K562 (cell line): ENCODE data around the gene RESF1. TPM values are rescaled to one million over a fixed set of nuclear protein-coding genes. Genes with fewer than 3 reads are reported as not detected.
A peak's percentile ranks its signal among the peaks of the same experiment; 100 is the strongest.

ENCODE experiments used
- C11orf30 ChIP-seq: fragments of 450-650 bp; IDR thresholded peaks from 2 replicates; pipeline ENCODE4 v1.6.1; 2016; ENCODE audit warnings: low read depth, mild to moderate bottlenecking
- FOS ChIP-seq: IDR thresholded peaks from 3 replicates; pipeline ENCODE4 v1.6.1; 2011; ENCODE audit not compliant: insufficient read length; ENCODE audit errors: extremely low read depth
- HCFC1 ChIP-seq: IDR thresholded peaks from 2 replicates; pipeline ENCODE4 v1.6.1; 2012; ENCODE audit warnings: low read depth, low read length, improper control_type of control experiment
- HLTF ChIP-seq: fragments of 450-650 bp; IDR thresholded peaks from 2 replicates; pipeline ENCODE4 v1.6.1; 2016
- JUN ChIP-seq, 2 experiments: sonication (generic) in 1 of 2; formaldehyde crosslinking in 1 of 2; IDR thresholded peaks; 2 replicates each; pipeline versions ENCODE4 v1.6.1 to v1.8.0; 2012 to 2022; ENCODE audit warnings: borderline replicate concordance in 2 of 2, mild to moderate bottlenecking in 2 of 2, improper control_type of control experiment in 1 of 2, low read depth in 1 of 2, low read length in 1 of 2, missing genetic modification reagents in 1 of 2
- NR2C1 ChIP-seq, 2 experiments: fragments of 450-650 bp; IDR thresholded peaks; 2 replicates each; pipeline ENCODE4 v1.6.1; 2017; ENCODE audit warnings: mild to moderate bottlenecking in 2 of 2, antibody characterized with exemption in 1 of 2, inconsistent platforms in 1 of 2, missing compliant biosample characterization in 1 of 2, missing genetic modification characterization in 1 of 2
- PML ChIP-seq: IDR thresholded peaks from 2 replicates; pipeline ENCODE4 v1.6.1; 2012; ENCODE audit warnings: low read length, inconsistent platforms
- RCOR1 ChIP-seq, 2 experiments: IDR thresholded peaks; 2 replicates each; pipeline ENCODE4 v1.6.1; 2012; ENCODE audit warnings: low read depth in 2 of 2, low read length in 2 of 2, borderline replicate concordance in 1 of 2, improper control_type of control experiment in 1 of 2
- SP1 ChIP-seq: sonication (generic); formaldehyde crosslinking; IDR thresholded peaks from 2 replicates; pipeline ENCODE4 v1.8.1; 2022; ENCODE audit warnings: mild to moderate bottlenecking, missing genetic modification reagents
- SP2 ChIP-seq: IDR thresholded peaks from 2 replicates; pipeline ENCODE4 v1.6.1; 2011; ENCODE audit warnings: mild to moderate bottlenecking, low read depth, low read length, moderate library complexity; ENCODE audit not compliant: poor library complexity, severe bottlenecking; ENCODE audit errors: extremely low read depth
- SREBF2 ChIP-seq: sonication (generic); formaldehyde crosslinking; IDR thresholded peaks from 2 replicates; pipeline ENCODE4 v1.4.0; 2020; ENCODE audit warnings: mild to moderate bottlenecking, missing genetic modification reagents
- SRSF1 ChIP-seq: fragments of 200-400 bp; formaldehyde crosslinking; IDR thresholded peaks from 2 replicates; pipeline ENCODE4 v1.6.1; 2017; ENCODE audit warnings: mild to moderate bottlenecking, low read depth, low read length, moderate library complexity
- TARDBP ChIP-seq: fragments of 450-650 bp; IDR thresholded peaks from 2 replicates; pipeline ENCODE4 v1.6.1; 2016
- TFAM ChIP-seq: fragments of 250-450 bp; sonication (Bioruptor Pico); conservative IDR thresholded peaks from 2 replicates; pipeline ENCODE4 v1.5.0; 2021; ENCODE audit warnings: mild to moderate bottlenecking, moderate library complexity
- ZNF507 ChIP-seq: conservative IDR thresholded peaks from 2 replicates; pipeline ENCODE4 v1.6.1; 2017; ENCODE audit warnings: missing genetic modification characterization, missing compliant biosample characterization
- ZNF77 ChIP-seq: fragments of 250-450 bp; sonication (Bioruptor Pico); IDR thresholded peaks from 2 replicates; pipeline ENCODE4 v1.5.0; 2020
- ZNF778 ChIP-seq: fragments of 450-650 bp; formaldehyde crosslinking; IDR thresholded peaks from 2 replicates; pipeline ENCODE4 v1.4.0; 2020; ENCODE audit warnings: mild to moderate bottlenecking, moderate library complexity
- ZNF830 ChIP-seq: fragments of 250-450 bp; sonication (Bioruptor Pico); IDR thresholded peaks from 2 replicates; pipeline ENCODE4 v1.5.0; 2021; ENCODE audit warnings: mild to moderate bottlenecking
- polyA plus RNA-seq, 8 experiments: library from polyadenylated mRNA; depleted of rRNA in 4 of 8; stranded (reverse) in 5 of 8; unstranded in 3 of 8; fragments of >200 nt; fragmentation: Nextera tagmentation in 2 of 8; fragmentation: Illumina TruSeq in 1 of 8; extraction: Ambion mirVana in 2 of 8; extraction: Trizol in 1 of 8; gene quantifications; 2 replicates each; pipeline versions ENCODE4 v1.2.1 to v1.2.3, GENCODE V29; 2011 to 2014; ENCODE audit warnings: inconsistent platforms in 1 of 8, missing spikeins in 1 of 8
- total RNA-seq, 7 experiments: library from RNA; depleted of rRNA in 6 of 7; stranded (reverse); fragments of >200 nt in 6 of 7; fragmentation: Illumina TruSeq in 2 of 7; extraction: Trizol in 2 of 7; gene quantifications; 2 replicates each; pipeline versions ENCODE4 v1.2.1 to v1.2.3, GENCODE V29; 2011 to 2021; ENCODE audit warnings: low replicate concordance in 1 of 7
- TF ChIP-seq, protein P1 (sequence below), 2 experiments: fragments of 450-650 bp; IDR thresholded peaks; 2 replicates each; pipeline ENCODE4 v1.6.1; 2016; ENCODE audit warnings: mild to moderate bottlenecking in 2 of 2, borderline replicate concordance in 1 of 2, low read depth in 1 of 2, moderate library complexity in 1 of 2
- TF ChIP-seq, protein P2 (sequence below): fragments of 200-800 bp; sonication (Bioruptor generic); IDR thresholded peaks from 2 replicates; pipeline ENCODE4 v1.6.1; 2017; ENCODE audit warnings: missing genetic modification characterization, missing compliant biosample characterization

Gene RESF1
- total and polyA plus RNA-seq, 9 of the 15 experiments (the other 6 are each of a cell fraction or from before 2014, with no cell fraction given) = 21.5 to 121 (median 53.6) TPM

DNA sequence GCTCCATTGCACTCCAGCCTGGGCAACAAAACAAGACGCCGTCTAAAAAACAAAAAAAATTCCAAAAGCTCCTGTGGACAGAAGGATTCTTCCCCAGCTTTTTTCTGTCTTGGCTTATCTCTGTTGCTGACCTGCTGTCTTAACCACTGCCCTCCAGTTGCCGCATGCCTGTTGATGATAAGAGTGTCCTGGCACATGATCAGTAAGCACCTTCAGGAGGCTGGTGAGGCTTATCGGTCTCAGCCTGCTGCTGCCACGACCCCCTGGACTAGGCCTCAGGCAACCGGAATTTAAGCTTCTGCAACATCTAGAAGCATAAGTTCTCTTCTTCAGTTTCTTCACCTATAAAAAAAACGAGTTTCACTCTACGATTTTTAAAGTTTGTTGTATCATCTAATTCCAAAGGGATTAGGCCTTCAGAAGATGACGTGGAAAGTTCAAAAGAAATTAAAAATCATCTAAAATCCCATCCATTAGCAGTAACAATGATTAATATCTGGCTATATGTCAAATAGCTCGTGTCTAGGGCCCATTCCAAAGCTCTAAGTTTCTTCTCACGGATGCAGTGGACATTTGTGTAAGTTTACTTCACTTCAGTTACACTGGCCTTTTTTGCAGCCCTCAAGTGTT, 46.4 kb downstream of the RESF1 start (continued):
- TF ChIP-seq, protein P1, sequence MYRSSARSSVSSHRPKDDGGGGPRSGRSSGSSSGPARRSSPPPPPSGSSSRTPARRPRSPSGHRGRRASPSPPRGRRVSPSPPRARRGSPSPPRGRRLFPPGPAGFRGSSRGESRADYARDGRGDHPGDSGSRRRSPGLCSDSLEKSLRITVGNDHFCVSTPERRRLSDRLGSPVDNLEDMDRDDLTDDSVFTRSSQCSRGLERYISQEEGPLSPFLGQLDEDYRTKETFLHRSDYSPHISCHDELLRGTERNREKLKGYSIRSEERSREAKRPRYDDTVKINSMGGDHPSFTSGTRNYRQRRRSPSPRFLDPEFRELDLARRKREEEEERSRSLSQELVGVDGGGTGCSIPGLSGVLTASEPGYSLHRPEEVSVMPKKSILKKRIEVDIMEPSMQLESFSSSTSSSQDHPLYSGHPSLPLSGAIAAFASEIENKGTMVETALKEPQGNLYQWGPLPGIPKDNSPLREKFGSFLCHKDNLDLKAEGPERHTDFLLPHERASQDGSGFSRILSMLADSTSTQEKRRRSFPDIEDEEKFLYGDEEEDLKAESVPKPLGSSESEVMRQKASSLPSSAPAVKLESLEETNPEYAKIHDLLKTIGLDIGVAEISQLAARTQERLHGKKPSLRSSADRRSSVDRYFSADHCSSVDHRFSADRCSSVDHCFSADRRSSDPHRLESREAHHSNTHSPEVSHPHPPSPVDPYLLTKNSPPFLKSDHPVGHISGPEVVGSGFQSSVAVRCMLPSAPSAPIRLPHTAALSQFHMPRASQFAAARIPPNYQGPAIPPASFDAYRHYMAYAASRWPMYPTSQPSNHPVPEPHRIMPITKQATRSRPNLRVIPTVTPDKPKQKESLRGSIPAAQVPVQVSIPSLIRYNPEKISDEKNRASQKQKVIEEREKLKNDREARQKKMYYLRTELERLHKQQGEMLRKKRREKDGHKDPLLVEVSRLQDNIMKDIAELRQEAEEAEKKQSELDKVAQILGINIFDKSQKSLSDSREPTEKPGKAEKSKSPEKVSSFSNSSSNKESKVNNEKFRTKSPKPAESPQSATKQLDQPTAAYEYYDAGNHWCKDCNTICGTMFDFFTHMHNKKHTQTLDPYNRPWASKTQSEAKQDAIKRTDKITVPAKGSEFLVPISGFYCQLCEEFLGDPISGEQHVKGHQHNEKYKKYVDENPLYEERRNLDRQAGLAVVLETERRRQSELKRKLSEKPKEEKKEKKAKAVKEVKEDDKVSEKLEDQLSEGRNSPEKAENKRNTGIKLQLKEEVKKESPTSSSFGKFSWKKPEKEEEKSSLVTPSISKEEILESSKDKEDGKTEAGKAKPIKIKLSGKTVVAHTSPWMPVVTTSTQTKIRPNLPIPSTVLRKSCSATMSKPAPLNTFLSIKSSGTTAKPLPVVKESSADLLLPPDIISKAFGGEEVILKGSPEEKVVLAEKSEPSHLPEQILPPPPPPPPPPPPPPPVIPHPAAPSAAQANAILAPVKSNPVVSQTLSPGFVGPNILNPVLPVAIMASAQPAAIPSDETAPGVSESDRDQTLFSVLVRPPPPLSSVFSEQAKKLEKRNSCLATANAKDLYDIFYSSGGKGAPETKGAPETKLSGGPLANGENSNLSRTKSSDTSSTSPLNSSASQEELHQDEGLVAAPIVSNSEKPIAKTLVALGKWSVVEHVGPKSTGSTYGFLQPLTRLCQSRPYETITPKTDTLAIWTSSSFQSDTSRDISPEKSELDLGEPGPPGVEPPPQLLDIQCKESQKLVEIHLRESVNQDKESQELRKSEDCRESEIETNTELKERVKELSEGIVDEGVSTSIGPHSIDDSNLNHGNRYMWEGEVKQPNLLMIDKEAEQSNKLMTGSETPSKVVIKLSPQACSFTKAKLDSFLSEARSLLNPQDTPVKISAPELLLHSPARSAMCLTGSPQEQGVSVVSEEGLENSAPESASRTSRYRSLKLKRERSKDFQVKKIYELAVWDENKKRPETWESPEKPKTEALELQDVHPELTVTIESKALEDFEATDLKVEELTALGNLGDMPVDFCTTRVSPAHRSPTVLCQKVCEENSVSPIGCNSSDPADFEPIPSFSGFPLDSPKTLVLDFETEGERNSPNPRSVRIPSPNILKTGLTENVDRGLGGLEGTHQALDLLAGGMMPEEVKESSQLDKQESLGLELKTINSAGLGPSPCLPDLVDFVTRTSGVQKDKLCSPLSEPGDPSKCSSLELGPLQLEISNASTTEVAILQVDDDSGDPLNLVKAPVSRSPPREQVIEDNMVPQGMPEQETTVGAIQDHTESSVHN (IDR thresholded peaks at IDR 0.05; ENCODE audit: borderline replicate concordance in 1 of 2, low read depth in 1 of 2) = peak in 1 of 2 experiments; percentile 91; a peak in 2 of 4 replicates
- no peak for TF ChIP-seq TFAM (CRISPR knock-in tag)
- TF ChIP-seq RCOR1 (IDR thresholded peaks at IDR 0.05; ENCODE audit: borderline replicate concordance in 1 of 2, low read depth in 2 of 2, low read length in 2 of 2) = peak; percentile 93 to 97
- peak; percentile 70 for TF ChIP-seq NR2C1 (IDR thresholded peaks at IDR 0.05)
- peak; percentile 85 for TF ChIP-seq NR2C1 (tag; IDR thresholded peaks at IDR 0.05)
- TF ChIP-seq C11orf30 = peak; percentile 64
- TF ChIP-seq, protein P2, sequence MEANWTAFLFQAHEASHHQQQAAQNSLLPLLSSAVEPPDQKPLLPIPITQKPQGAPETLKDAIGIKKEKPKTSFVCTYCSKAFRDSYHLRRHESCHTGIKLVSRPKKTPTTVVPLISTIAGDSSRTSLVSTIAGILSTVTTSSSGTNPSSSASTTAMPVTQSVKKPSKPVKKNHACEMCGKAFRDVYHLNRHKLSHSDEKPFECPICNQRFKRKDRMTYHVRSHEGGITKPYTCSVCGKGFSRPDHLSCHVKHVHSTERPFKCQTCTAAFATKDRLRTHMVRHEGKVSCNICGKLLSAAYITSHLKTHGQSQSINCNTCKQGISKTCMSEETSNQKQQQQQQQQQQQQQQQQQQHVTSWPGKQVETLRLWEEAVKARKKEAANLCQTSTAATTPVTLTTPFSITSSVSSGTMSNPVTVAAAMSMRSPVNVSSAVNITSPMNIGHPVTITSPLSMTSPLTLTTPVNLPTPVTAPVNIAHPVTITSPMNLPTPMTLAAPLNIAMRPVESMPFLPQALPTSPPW = peak; percentile 73
- TF ChIP-seq SRSF1 = no peak
- no peak for TF ChIP-seq SP2
- TF ChIP-seq JUN (IDR thresholded peaks at IDR 0.05; ENCODE audit: borderline replicate concordance, low read depth, low read length) = peak; percentile 60; the same call in 1 of the 2 replicates
- no peak for TF ChIP-seq JUN (CRISPR knock-in tag; IDR thresholded peaks at IDR 0.05; ENCODE audit: borderline replicate concordance)
- TF ChIP-seq SP1 = peak; percentile 75; the same call in 1 of the 2 replicates
- peak; percentile 98 for TF ChIP-seq TARDBP
- peak; percentile 98 for TF ChIP-seq HLTF
- TF ChIP-seq SREBF2 (CRISPR knock-in tag) = no peak
- no peak for TF ChIP-seq ZNF778 (CRISPR knock-in tag)
- TF ChIP-seq HCFC1 = no peak; the same call in 1 of the 2 replicates
- TF ChIP-seq ZNF507 = no peak
- TF ChIP-seq ZNF77 (CRISPR knock-in tag) = no peak
- peak; percentile 99 for TF ChIP-seq PML
- no peak for TF ChIP-seq FOS
- TF ChIP-seq ZNF830 (CRISPR knock-in tag) = no peak
